Measurements from ENCODE around the gene CLPSL1. TPM values are rescaled to one million over a fixed set of nuclear protein-coding genes. Genes with fewer than 3 reads are reported as not detected.

Gene CLPSL1
- total RNA-seq, 1 experiment from 2014 or later, result not detected

GRCh38 chr6:35801148-35801547 is 20.3 kb downstream of the CLPSL1 start:
- DNase-seq (ENCODE audit: low read depth, low spot score) (no peak), ATAC-seq (no peak)
- Histone ChIP-seq H3K4me1 (ENCODE audit: control insufficient read depth, insufficient read depth, low read length) (no peaks in the 10 kb centered on the region), H3K36me3 (ENCODE audit: control insufficient read depth, insufficient read depth, low read length) (no peaks in the 10 kb centered on the region), H3K27ac (ENCODE audit: low read length) (no peak overlapping the region), H3K9me3 (ENCODE audit: control insufficient read depth, insufficient read depth, low read depth, low read length) (no peaks in the 10 kb centered on the region), H3K27me3 (ENCODE audit: control insufficient read depth, insufficient read depth, low read length) (no peaks in the 10 kb centered on the region; the same call in 1 of the 2 replicates), H3K4me3 (ENCODE audit: low read depth in 2 of 2, low read length in 2 of 2) (no peak overlapping the region)
- no peak for TF ChIP-seq SIN3A (IDR thresholded peaks at IDR 0.05; ENCODE audit: borderline replicate concordance, insufficient read depth, low read depth, low read length)
- TF ChIP-seq CTCF (IDR thresholded peaks at IDR 0.05), result no peak
- no peak for TF ChIP-seq TCF7L2 (IDR thresholded peaks at IDR 0.05; ENCODE audit: low read depth, low read length)
- no peak for TF ChIP-seq POLR2AphosphoS5 (IDR thresholded peaks at IDR 0.05; ENCODE audit: low read depth, low read length)
- TF ChIP-seq REST (IDR thresholded peaks at IDR 0.05; ENCODE audit: insufficient read depth in 1 of 2, low read depth in 2 of 2, low read length in 1 of 2), result no peak
- POLR2A ChIA-PET, result no interaction called here
- intact Hi-C loops (cut with micrococcal nuclease; ENCODE audit: unreplicated experiment) (no loop called here), in situ Hi-C loops (cut with HindIII; ENCODE audit: low pct_unique_long_range_greater_than_20kb, low sequenced_read_pairs) (no loop called here)
- CTCF ChIA-PET, result interaction anchor here (0.5 kb wide), 1 partner anchor 17 kb away, joined by 3 read pairs; no protein-coding TSS in a partner anchor
- no TSS peak for BruUV-seq (replicated peaks)

GRCh38 chr6:35804996-35805736 is 24.3 kb downstream of the CLPSL1 start, which contains the start of gene LHFPL5:
Gene LHFPL5 (plus strand): TSS chr6:35805352. CDS start chr6:35805671, 319 bp downstream.
- Histone ChIP-seq H3K27me3 (ENCODE audit: control insufficient read depth, insufficient read depth, low read length) (peaks cover 3% of the 10 kb centered on the region; the same call in 1 of the 2 replicates), H3K27ac (ENCODE audit: low read length) (no peak within 1 kb of the TSS), H3K9me3 (ENCODE audit: control insufficient read depth, insufficient read depth, low read depth, low read length) (no peaks in the 10 kb centered on the region), H3K4me3 (ENCODE audit: low read depth in 2 of 2, low read length in 2 of 2) (peak within 1 kb of the TSS; percentile 15 to 29; a peak in 3 of 4 replicates), H3K4me1 (ENCODE audit: control insufficient read depth, insufficient read depth, low read length) (no peaks in the 10 kb centered on the region), H3K36me3 (ENCODE audit: control insufficient read depth, insufficient read depth, low read length) (no peaks in the 10 kb centered on the region)
- POLR2A ChIA-PET, result interaction anchor here (0.7 kb wide), 1 partner anchor 1105 kb away, joined by 3 read pairs; no protein-coding TSS in a partner anchor
- CTCF ChIA-PET, result no interaction called here
- peak; percentile 86 for ATAC-seq
- TF ChIP-seq CTCF (IDR thresholded peaks at IDR 0.05), result no peak
- peak; percentile 95 to 98 for TF ChIP-seq REST (IDR thresholded peaks at IDR 0.05; ENCODE audit: insufficient read depth in 1 of 2, low read depth in 2 of 2, low read length in 1 of 2)
- TF ChIP-seq SIN3A (IDR thresholded peaks at IDR 0.05; ENCODE audit: borderline replicate concordance, insufficient read depth, low read depth, low read length), result no peak
- no peak for TF ChIP-seq POLR2AphosphoS5 (IDR thresholded peaks at IDR 0.05; ENCODE audit: low read depth, low read length)
- in situ Hi-C loops (cut with HindIII; ENCODE audit: low pct_unique_long_range_greater_than_20kb, low sequenced_read_pairs) (no loop called here), intact Hi-C loops (cut with micrococcal nuclease; ENCODE audit: unreplicated experiment) (no loop called here)
- no peak for DNase-seq (ENCODE audit: low read depth, low spot score)
- BruUV-seq (replicated peaks), result no TSS peak
